Mesothelial cell of epicardium (in vitro differentiated cells): Measurements from ENCODE around the gene TSPAN3. TPM values are rescaled to one million over a fixed set of nuclear protein-coding genes. Genes with fewer than 3 reads are reported as not detected.

Experiments used
- DNase-seq, 2 experiments: peaks; one replicate each; pipeline ENCODE4 v3.0.0; 2021; ENCODE audit warnings: low spot score in 2 of 2; ENCODE audit not compliant: unreplicated experiment in 2 of 2
- H3K27ac Mint-ChIP-seq: 2 replicates; pipeline ENCODE4 v1.8.0; 2021; ENCODE audit warnings: mixed read lengths
- H3K27me3 Mint-ChIP-seq: 2 replicates; pipeline ENCODE4 v1.8.0; 2021; ENCODE audit warnings: low read depth, mixed read lengths
- H3K36me3 Mint-ChIP-seq: 2 replicates; pipeline ENCODE4 v1.8.0; 2021; ENCODE audit warnings: mixed read lengths
- H3K4me1 Mint-ChIP-seq: 2 replicates; pipeline ENCODE4 v1.8.0; 2021; ENCODE audit warnings: mixed read lengths
- H3K4me3 Mint-ChIP-seq: 2 replicates; pipeline ENCODE4 v1.8.0; 2021; ENCODE audit warnings: mild to moderate bottlenecking, moderate library complexity, mixed read lengths
- H3K9me3 Mint-ChIP-seq: 2 replicates; pipeline ENCODE4 v1.8.0; 2021; ENCODE audit warnings: mixed read lengths
- CTCF ChIP-seq: fragments of 200-600 bp; sonication (generic); IDR thresholded peaks from one replicate; pipeline ENCODE4 v1.5.0; 2021; ENCODE audit warnings: antibody characterized with exemption; ENCODE audit not compliant: unreplicated experiment
- total RNA-seq: library from RNA; stranded (reverse); gene quantifications from 3 replicates; pipeline ENCODE4 v1.2.1, GENCODE V29; 2021

TSPAN3 gene
- total RNA-seq, 1 donor from 2014 or later = 307 TPM

DNA sequence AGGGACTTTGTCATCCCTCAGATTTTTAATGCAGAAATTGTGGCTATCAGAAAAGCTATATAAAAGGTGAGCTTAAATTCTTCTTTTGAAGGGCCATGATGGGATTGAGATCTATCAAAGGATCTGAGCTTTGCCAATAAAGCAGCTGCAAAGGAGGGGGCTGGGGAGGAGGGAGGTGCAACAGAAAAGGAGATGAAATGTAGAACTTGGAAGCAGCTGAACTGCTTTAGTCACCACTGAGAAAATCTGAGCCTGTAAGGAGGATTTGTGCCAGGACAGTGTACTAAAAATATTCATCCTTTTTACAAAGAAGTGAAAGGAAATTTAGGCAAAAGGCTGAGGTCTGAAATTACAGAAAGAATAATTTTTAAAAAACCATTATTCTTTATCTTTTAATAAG lies 10.4 kb downstream of the TSPAN3 start:
- H3K4me1 Mint-ChIP-seq = peaks cover 68% of the 10 kb centered on the region
- H3K4me3 Mint-ChIP-seq = peak overlapping the region; percentile 3
- peak overlapping the region; percentile 63 for H3K27ac Mint-ChIP-seq
- TF ChIP-seq CTCF = no peak
- no peaks in the 10 kb centered on the region for H3K36me3 Mint-ChIP-seq
- no peaks in the 10 kb centered on the region for H3K9me3 Mint-ChIP-seq
- DNase-seq = no peak
- H3K27me3 Mint-ChIP-seq = no peaks in the 10 kb centered on the region

DNA sequence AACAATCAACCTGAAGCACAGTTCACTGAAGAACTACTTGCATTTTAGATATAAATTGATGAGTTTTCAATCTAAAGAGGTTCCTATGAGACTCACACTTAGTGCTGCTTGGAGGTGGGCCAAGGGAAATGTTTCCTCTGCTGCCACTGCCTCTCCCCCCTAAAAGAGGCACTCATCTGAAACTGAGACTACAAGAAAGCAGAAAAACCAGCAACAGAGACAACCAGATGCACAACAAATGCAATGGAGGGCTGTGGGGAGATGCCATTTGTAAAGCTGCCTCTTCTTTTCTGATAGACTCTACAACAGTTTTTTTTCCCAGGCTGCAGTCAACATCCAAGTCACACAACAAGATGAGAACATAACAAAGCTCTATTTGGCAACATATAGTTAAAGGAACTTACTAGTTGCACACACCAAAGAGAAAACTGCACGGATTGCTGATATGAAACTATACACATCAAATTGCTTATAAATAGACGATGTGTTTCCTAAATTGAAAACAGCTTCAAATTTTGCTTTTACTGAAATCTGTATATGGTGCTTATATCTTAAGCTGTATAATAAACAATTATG lies 11.0 kb downstream of the TSPAN3 start:
- TF ChIP-seq CTCF = no peak
- Mint-ChIP-seq H3K27me3 (no peaks in the 10 kb centered on the region), H3K9me3 (no peaks in the 10 kb centered on the region), H3K4me1 (peaks cover 67% of the 10 kb centered on the region), H3K36me3 (no peaks in the 10 kb centered on the region), H3K4me3 (no peak overlapping the region), H3K27ac (peak overlapping the region; percentile 63)
- DNase-seq = no peak

DNA sequence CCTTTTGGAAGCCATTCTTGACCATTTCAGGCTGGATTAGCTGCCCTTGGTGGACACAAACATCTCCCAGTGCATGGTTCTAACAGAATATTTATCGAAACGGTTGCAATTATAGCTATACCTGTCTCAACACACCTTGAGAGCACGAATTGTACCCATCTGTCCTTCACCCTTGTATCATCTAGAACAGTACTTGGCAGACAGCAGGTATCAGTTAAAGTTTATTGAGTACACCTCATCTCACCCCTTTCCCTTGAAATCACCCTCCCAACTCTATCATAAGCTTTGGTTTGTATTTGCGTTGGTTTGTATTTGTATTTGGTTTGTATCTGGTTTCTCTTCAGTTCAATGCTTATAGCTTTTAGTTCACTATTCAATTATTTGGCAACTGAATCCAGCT lies 12.4 kb downstream of the TSPAN3 start:
- Mint-ChIP-seq H3K9me3 (no peaks in the 10 kb centered on the region), H3K36me3 (peaks cover 9% of the 10 kb centered on the region), H3K4me1 (peaks cover 64% of the 10 kb centered on the region), H3K4me3 (no peak overlapping the region), H3K27ac (peak overlapping the region; percentile 78), H3K27me3 (no peaks in the 10 kb centered on the region)
- TF ChIP-seq CTCF = no peak
- no peak for DNase-seq

GRCh38 chr15:77057685-77058084 lies 13.2 kb downstream of the TSPAN3 start:
- H3K36me3 Mint-ChIP-seq = peaks cover 9% of the 10 kb centered on the region
- no peaks in the 10 kb centered on the region for H3K27me3 Mint-ChIP-seq
- H3K9me3 Mint-ChIP-seq = no peaks in the 10 kb centered on the region
- H3K4me3 Mint-ChIP-seq = no peak overlapping the region
- no peak for TF ChIP-seq CTCF
- H3K27ac Mint-ChIP-seq = peak overlapping the region; percentile 10
- no peak for DNase-seq
- peaks cover 62% of the 10 kb centered on the region for H3K4me1 Mint-ChIP-seq

DNA sequence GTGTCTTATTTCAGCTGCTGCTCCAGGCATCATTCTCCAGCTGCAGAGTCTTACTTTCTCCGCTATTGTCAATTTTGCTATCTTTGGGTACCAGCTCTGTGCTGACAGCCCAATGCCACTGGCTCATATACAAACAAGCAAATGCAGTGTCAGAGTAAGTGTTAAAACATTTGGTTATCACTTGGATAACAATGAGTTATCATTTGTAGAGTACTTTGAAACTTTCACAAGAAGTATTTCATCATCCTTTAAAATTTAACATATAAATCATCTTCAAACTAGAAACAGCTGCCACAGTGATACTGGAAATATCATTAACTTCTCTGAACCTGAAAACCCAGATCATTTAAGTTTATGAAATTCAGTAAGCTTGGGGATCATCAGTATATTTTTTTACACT lies 13.8 kb downstream of the TSPAN3 start:
- no peaks in the 10 kb centered on the region for H3K27me3 Mint-ChIP-seq
- peaks cover 62% of the 10 kb centered on the region for H3K4me1 Mint-ChIP-seq
- H3K9me3 Mint-ChIP-seq = no peaks in the 10 kb centered on the region
- no peak for DNase-seq
- H3K36me3 Mint-ChIP-seq = peaks cover 15% of the 10 kb centered on the region
- no peak for TF ChIP-seq CTCF
- H3K4me3 Mint-ChIP-seq = no peak overlapping the region
- peak overlapping the region; percentile 10 for H3K27ac Mint-ChIP-seq

DNA sequence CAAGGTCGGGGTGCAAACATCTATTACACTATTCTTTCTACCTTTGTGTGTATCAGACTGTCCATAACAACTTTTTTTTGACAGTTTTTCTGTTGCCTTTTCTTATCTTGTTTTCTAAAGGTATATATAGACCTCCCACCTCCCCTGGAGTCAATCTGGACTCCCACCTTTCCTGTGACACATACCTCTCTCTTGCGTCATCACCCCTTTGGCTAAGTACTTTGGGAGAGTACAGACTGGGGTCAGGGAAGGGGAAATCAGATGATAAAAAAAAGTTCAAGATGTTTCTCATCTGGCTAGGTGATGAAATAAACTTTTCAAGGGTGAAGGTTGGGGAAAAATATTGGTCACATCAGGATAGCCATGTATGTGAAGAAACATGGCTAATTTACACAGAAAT lies 17.2 kb downstream of the TSPAN3 start:
- DNase-seq = no peak
- no peak for TF ChIP-seq CTCF
- no peaks in the 10 kb centered on the region for H3K27me3 Mint-ChIP-seq
- H3K27ac Mint-ChIP-seq = peak overlapping the region; percentile 28
- H3K4me1 Mint-ChIP-seq = peaks cover 37% of the 10 kb centered on the region
- H3K9me3 Mint-ChIP-seq = no peaks in the 10 kb centered on the region
- no peak overlapping the region for H3K4me3 Mint-ChIP-seq
- peaks cover 28% of the 10 kb centered on the region for H3K36me3 Mint-ChIP-seq
